ENCODE data around the gene LIPH.

DNA sequence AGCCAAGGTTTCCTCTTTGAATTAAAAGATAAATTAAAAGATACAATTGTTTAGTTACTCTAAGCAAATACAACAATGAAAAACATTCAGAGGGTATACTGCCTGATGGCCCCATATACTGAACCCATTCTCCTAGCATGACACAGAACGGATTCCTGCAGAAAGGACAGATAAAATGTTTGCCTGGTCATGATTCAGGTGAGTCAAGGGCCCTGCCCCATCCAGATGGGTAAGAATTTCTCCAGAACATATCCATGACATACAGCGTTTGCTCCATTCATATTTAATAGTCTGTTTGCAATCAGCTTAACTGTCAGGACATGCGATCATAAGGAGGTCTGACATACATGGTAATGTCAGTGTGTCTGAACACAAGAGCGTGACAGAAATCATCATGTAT is 62.1 kb downstream of the LIPH start:
- TF ChIP-seq POLR2AphosphoS5 (IDR thresholded peaks at IDR 0.05; ENCODE audit: borderline replicate concordance, low read depth, low read length) (no peak), EZH2 (IDR thresholded peaks at IDR 0.05) (no peak), FOXP2 (optimal IDR thresholded peaks at IDR 0.05; ENCODE audit: control extremely low read depth, extremely low read length, insufficient read depth) (no peak)

All from SK-N-MC (cell line).